Measurements from ENCODE around the gene RASSF10.

RASSF10 gene

DNA sequence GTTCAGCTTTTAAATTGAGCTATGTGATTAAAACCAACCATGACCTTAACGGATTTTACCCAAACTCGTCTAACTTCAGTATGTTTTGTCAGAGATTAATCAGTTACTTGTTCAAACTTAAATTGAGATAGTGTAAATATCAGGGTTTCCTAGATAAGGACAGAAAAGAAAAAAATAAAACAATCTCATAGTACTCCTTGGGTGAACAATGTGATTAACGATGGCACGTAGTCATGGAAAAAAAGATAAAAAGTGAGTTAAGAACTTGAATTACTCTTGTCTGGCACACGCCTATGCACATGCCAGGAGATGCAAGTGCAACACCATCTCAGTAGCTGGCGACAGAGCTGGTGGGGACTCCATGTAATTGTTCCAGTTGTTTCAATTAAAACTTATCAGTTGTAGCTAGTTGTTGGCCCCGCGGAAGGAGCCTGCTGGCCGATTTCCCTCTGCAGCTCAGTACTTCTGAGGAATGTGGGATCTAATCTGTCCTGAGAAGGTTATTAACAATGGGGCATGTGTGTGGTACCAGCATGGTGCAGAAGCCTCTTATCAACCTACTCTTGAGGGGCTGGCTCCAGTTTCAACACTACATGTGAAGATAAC is 3.0 kb downstream of the RASSF10 start:
- TF ChIP-seq YY1 (IDR thresholded peaks at IDR 0.05; ENCODE audit: low read depth) (no peak), ZBTB7A (IDR thresholded peaks at IDR 0.05; ENCODE audit: low read depth) (no peak)
- TF ChIP-seq, protein P1, sequence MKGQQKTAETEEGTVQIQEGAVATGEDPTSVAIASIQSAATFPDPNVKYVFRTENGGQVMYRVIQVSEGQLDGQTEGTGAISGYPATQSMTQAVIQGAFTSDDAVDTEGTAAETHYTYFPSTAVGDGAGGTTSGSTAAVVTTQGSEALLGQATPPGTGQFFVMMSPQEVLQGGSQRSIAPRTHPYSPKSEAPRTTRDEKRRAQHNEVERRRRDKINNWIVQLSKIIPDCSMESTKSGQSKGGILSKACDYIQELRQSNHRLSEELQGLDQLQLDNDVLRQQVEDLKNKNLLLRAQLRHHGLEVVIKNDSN (IDR thresholded peaks at IDR 0.05) = no peak

GRCh38 chr11:13013054-13013488 is 4.0 kb downstream of the RASSF10 start:
- TF ChIP-seq ZBTB7A (IDR thresholded peaks at IDR 0.05; ENCODE audit: low read depth) (no peak), CEBPB (IDR thresholded peaks at IDR 0.05) (no peak), YY1 (IDR thresholded peaks at IDR 0.05; ENCODE audit: low read depth) (no peak)

DNA sequence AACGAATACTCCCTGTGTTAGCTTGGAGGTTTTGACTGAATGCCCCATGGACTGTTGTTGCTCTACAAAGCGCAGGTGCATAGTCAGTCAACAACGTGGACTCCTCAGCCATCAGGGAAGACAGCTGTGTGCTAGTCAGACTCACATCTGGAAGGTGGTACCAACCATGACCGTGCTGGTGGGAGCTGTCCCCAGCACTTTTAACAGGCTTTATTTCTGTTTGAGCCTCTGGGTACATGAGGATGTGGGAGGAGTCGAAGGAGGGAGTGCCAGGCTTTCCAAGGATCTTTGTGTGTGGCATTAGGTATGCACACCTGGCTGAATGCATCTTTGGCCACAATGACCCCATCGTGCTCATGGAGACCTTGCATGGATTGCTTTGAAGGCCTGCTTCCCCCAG is 6.6 kb downstream of the RASSF10 start:
- TF ChIP-seq REST (IDR thresholded peaks at IDR 0.05; ENCODE audit: low read depth) (peak; percentile 62; the same call in 1 of the 2 replicates), EP300 (IDR thresholded peaks at IDR 0.05; ENCODE audit: borderline replicate concordance) (no peak)

DNA sequence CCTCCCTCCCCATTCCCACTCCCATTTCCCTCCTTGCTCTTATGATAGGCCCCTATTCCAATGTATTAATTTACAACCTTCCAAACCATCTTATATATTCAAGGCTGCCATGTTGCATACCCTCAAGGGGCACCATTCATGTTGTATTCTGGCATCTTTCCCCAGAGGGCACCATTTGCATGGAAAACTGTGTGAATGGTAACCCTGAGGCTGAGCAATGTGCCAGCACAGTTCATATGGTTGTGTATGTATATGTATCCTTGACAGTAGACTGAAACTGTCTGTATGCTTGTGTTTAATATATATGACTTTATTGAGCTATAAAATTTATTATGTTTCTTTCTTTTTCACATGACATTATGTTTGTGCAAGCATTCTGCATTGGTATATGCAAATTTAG is 7.3 kb downstream of the RASSF10 start:
- TF ChIP-seq FOXM1 (IDR thresholded peaks at IDR 0.05; ENCODE audit: borderline replicate concordance, low read depth) = no peak
- peak; percentile 41 for TF ChIP-seq RAD21 (IDR thresholded peaks at IDR 0.05; ENCODE audit: low read depth)

DNA sequence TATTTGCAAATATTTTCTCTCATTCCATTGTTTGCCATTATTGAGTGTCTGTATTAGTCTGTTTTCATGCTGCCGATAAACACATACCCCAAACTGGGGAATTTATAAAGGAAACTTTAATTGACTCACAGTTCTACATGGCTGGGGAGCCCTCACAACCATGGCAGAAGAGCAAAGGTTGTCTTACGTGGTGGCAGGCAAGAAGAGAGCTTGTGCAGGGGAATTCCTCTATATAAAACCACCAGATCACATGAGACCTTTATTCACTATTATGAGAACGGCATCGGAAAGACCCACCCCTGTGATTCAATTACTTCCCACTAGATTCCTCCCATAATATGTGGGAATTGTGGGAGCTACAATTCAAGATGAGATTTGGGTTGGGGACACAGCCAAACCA is 10.2 kb downstream of the RASSF10 start:
- TF ChIP-seq CEBPB (IDR thresholded peaks at IDR 0.05) (no peak), CREB1 (IDR thresholded peaks at IDR 0.05; ENCODE audit: low read depth) (no peak)

DNA sequence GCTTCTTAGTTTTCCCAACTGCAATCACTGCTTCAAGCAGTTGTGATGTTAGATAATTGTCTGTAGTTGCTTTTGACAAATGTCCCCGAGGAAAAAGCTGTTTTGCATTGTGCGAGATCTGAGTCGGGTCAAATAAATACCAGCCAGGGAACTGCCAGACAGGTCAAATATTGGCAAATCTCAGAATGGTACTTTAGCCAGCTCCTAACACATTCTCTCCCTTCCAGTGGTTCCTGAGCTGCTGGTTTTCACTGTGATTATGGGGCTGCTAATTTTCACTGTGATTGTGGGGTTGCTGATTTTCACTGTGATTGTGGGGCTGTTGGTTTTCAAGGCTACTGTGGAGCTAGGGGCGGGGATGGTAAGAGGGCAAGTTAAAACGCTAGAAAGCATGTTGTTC is 14.3 kb downstream of the RASSF10 start:
- no peak for TF ChIP-seq REST (IDR thresholded peaks at IDR 0.05; ENCODE audit: low read depth)
- no peak for TF ChIP-seq TCF12 (IDR thresholded peaks at IDR 0.05; ENCODE audit: low read depth)

DNA sequence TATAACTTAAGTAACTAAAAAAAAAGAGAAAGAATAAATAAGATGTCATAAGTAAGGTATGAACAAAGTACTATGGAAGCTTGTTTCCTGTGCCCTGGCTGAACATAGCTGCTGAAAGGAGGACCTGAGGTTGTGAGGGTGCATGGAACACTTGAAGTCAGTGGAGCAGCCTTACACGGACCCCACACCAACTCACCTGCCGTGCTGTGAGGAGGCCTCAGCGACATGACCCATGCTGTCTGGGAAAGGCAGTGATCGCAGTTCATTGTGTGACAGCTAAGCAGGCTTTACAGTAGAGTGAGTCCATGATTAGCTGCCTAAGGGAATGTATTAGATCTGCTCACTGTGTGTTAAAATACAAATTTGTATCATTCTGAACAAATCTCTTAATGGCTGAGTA is 17.6 kb downstream of the RASSF10 start:
- no peak for TF ChIP-seq CREB1 (IDR thresholded peaks at IDR 0.05; ENCODE audit: low read depth)
- TF ChIP-seq, protein P2, sequence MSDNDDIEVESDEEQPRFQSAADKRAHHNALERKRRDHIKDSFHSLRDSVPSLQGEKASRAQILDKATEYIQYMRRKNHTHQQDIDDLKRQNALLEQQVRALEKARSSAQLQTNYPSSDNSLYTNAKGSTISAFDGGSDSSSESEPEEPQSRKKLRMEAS (IDR thresholded peaks at IDR 0.05) = no peak
- TF ChIP-seq TEAD4 (IDR thresholded peaks at IDR 0.05) = no peak
- no peak for TF ChIP-seq CEBPB (IDR thresholded peaks at IDR 0.05)
- no peak for TF ChIP-seq EGR1 (IDR thresholded peaks at IDR 0.05)
- TF ChIP-seq NFIC (IDR thresholded peaks at IDR 0.05) = no peak
- no peak for TF ChIP-seq REST (IDR thresholded peaks at IDR 0.05; ENCODE audit: low read depth)
- no peak for TF ChIP-seq RAD21 (IDR thresholded peaks at IDR 0.05; ENCODE audit: low read depth)
- TF ChIP-seq FOXM1 (IDR thresholded peaks at IDR 0.05; ENCODE audit: borderline replicate concordance, low read depth) = no peak
- TF ChIP-seq EP300 (IDR thresholded peaks at IDR 0.05; ENCODE audit: borderline replicate concordance) = no peak
- TF ChIP-seq TCF12 (IDR thresholded peaks at IDR 0.05; ENCODE audit: low read depth) = no peak
- no peak for TF ChIP-seq ZBTB7A (IDR thresholded peaks at IDR 0.05; ENCODE audit: low read depth)
- TF ChIP-seq YY1 (IDR thresholded peaks at IDR 0.05; ENCODE audit: low read depth) = no peak
- TF ChIP-seq, protein P1 (IDR thresholded peaks at IDR 0.05) = no peak
- no peak for TF ChIP-seq TAF1 (IDR thresholded peaks at IDR 0.05; ENCODE audit: low read depth)
